Spleen (tissue), 11 donors: ENCODE results near the gene THRA. TPM values are rescaled to one million over a fixed set of nuclear protein-coding genes. Genes with fewer than 3 reads are reported as not detected.
A peak's percentile ranks its signal among the peaks of the same experiment; 100 is the strongest.

ENCODE experiments used
- DNase-seq: peaks from one replicate; pipeline ENCODE4 v3.0.0-alpha.2; 2020
- H3K27ac ChIP-seq, 8 donors: fragments of 200-600 bp; sonication (generic) in 7 of 8; 1 replicate in 4 of 8; 2 replicates in 4 of 8; pipeline versions ENCODE4 v1.5.0 to v1.8.0; 2016 to 2021; ENCODE audit warnings: inconsistent platforms in 4 of 8, mild to moderate bottlenecking in 4 of 8, moderate library complexity in 1 of 8
- H3K27me3 ChIP-seq, 7 donors: fragments of 200-600 bp; sonication (generic) in 6 of 7; replicated peaks in 1 of 7; 1 replicate in 4 of 7; 2 replicates in 3 of 7; pipeline versions ENCODE4 v1.5.0 to v1.8.0; 2016 to 2021; ENCODE audit warnings: inconsistent platforms in 3 of 7, mild to moderate bottlenecking in 1 of 7
- H3K36me3 ChIP-seq, 6 donors: fragments of 200-600 bp; sonication (generic) in 5 of 6; 1 replicate in 4 of 6; 2 replicates in 2 of 6; pipeline versions ENCODE4 v1.5.0 to v1.8.0; 2016 to 2021; ENCODE audit warnings: inconsistent platforms in 2 of 6
- H3K4me1 ChIP-seq, 6 donors: fragments of 200-600 bp; sonication (generic) in 5 of 6; 1 replicate in 3 of 6; 2 replicates in 3 of 6; pipeline versions ENCODE4 v1.5.0 to v1.8.0; 2016 to 2021; ENCODE audit warnings: inconsistent platforms in 3 of 6
- H3K4me3 ChIP-seq, 8 donors: fragments of 200-600 bp; sonication (generic) in 7 of 8; 1 replicate in 4 of 8; 2 replicates in 4 of 8; pipeline versions ENCODE4 v1.5.0 to v1.8.0; 2016 to 2021; ENCODE audit warnings: inconsistent platforms in 4 of 8, mild to moderate bottlenecking in 4 of 8, moderate library complexity in 2 of 8
- H3K9me3 ChIP-seq, 8 donors: fragments of 200-600 bp; sonication (generic) in 7 of 8; 1 replicate in 4 of 8; 2 replicates in 4 of 8; pipeline versions ENCODE4 v1.5.0 to v1.8.0; 2016 to 2021; ENCODE audit warnings: inconsistent platforms in 4 of 8
- POLR2A ChIP-seq, 3 donors: fragments of 450-650 bp; IDR thresholded peaks; one replicate each; pipeline ENCODE4 v1.5.1; 2017; ENCODE audit warnings: antibody characterized with exemption in 3 of 3, mild to moderate bottlenecking in 1 of 3
- POLR2AphosphoS5 ChIP-seq, 3 donors: sonication (generic); formaldehyde crosslinking; IDR thresholded peaks; one replicate each; pipeline ENCODE4 v1.5.1; 2017; ENCODE audit warnings: antibody characterized with exemption in 3 of 3
- WGBS, 5 donors: extraction: QIAGEN DNeasy Blood & Tissue Kit in 3 of 5; methylation state at CpG; one replicate each; pipeline versions ENCODE4 v1.1.5 to v1.1.7; 2013 to 2018; 5-methylcytosine and 5-hydroxymethylcytosine counted together
- intact Hi-C: fragments of 100-400 bp; cut with DNase I; formaldehyde crosslinking; loops from one replicate; pipeline ENCODE4 v1.15.0; 2023; ENCODE audit warnings: low total_unique reads
- polyA plus RNA-seq, 3 donors: library from polyadenylated mRNA; stranded (reverse); fragments of 200-250 nt; gene quantifications; one replicate each; pipeline ENCODE4 v1.2.1, GENCODE V29; 2013
- total RNA-seq, 7 donors: library from RNA; depleted of rRNA in 3 of 7; stranded (reverse); fragments of >200 nt in 3 of 7; fragmentation: NEBNext Ultra II Directional in 4 of 7; extraction: Animal tissue kit (Norgen Biotek cat#: 25700) in 4 of 7; gene quantifications; one replicate each; pipeline versions ENCODE4 v1.1.0 to v1.2.1, GENCODE V29; 2016 to 2021
- TF ChIP-seq, protein P1 (sequence below), 11 experiments: fragments of 200-600 bp in 7 of 11; fragments of 450-650 bp in 4 of 11; sonication (generic) in 4 of 11; IDR thresholded peaks in 8 of 11; conservative IDR thresholded peaks in 3 of 11; 1 replicate in 7 of 11; 2 replicates in 4 of 11; pipeline versions ENCODE4 v1.4.0 to v1.8.0; 2016 to 2021; ENCODE audit warnings: antibody characterized with exemption in 11 of 11, inconsistent platforms in 4 of 11, mild to moderate bottlenecking in 1 of 11
- donor health status: healthy with polysubstance abuse.
- donor health status: DM: no; HTN: no; CAD: no; lungs with moderate emphysema.
- donor health status: DM: no; HTN: no; CAD: no.
- donor health status: Bipolar disorder and iron deficiency.
- donor health status: healthy.
- donor health status: DM: no; HTN: no; CAD: no.
- donor health status: DM: yes; HTN: yes; CAD: no.

The THRA gene
- total and polyA plus RNA-seq, 10 donors, result 3.9 to 36.1 (median 16.9) TPM

DNA sequence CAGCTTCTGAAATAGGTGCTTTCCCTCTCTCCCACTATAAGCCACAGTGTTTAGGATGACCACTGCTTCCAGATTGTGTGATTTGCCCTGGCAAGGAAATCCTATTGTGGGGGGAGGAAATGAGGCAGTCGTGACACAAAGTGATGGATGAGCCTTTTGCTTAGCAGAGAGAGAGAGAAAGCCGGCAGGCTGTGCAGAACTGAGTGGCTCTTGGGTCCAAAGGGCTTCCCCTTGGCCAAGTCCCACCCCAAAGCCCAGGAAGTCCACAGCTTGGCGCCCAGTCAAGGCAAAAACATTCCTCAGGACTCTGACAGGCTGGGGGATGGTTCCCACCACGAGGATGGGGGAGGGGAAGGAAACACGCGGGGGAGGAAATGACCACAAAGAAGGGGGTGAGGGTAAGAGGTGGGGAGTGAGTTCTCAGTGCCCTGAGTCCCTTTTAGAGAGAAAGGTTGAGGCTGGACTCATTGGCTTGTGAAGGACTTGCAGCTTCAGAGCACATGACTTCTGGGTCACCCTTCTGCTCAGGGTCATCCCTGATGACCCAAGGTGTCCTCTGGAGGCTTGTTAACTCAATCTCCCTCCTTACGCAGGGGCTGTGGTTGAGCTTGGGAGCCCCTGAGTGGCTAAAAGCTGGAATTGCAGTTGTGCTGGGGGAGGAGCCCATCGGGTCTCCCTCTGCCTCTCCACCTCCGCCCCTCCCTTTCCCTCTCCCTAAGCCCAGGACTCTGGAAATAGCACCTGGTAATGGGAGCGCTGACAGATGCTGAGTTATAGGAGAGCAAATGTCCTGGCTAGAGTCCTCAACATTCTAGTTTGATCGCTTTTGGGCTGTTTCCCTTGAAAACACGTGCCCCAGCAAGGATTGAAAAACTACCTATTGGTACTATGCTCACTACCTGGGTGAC is 48.7 kb downstream of the THRA start:
- H3K27me3 ChIP-seq, result no peaks in the 10 kb centered on the region
- H3K36me3 ChIP-seq, result no peaks in the 10 kb centered on the region
- H3K27ac ChIP-seq, result peak overlapping the region; percentile 50 to 91 (median 86)
- peak; percentile 90 for DNase-seq
- intact Hi-C loops, result no loop called here
- H3K4me3 ChIP-seq, result peak overlapping the region in 3 of 8 donors; percentile 5 to 42 (median 9)
- no peaks in the 10 kb centered on the region for H3K9me3 ChIP-seq
- peaks cover 56 to 77% (median 75%) of the 10 kb centered on the region in 6 donors for H3K4me1 ChIP-seq
- TF ChIP-seq POLR2AphosphoS5 (IDR thresholded peaks at IDR 0.05), result peak; percentile 28 to 75 (median 73)
- TF ChIP-seq, protein P1, sequence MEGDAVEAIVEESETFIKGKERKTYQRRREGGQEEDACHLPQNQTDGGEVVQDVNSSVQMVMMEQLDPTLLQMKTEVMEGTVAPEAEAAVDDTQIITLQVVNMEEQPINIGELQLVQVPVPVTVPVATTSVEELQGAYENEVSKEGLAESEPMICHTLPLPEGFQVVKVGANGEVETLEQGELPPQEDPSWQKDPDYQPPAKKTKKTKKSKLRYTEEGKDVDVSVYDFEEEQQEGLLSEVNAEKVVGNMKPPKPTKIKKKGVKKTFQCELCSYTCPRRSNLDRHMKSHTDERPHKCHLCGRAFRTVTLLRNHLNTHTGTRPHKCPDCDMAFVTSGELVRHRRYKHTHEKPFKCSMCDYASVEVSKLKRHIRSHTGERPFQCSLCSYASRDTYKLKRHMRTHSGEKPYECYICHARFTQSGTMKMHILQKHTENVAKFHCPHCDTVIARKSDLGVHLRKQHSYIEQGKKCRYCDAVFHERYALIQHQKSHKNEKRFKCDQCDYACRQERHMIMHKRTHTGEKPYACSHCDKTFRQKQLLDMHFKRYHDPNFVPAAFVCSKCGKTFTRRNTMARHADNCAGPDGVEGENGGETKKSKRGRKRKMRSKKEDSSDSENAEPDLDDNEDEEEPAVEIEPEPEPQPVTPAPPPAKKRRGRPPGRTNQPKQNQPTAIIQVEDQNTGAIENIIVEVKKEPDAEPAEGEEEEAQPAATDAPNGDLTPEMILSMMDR (IDR thresholded peaks at IDR 0.05 in 8 of 11, conservative IDR thresholded peaks at IDR 0.05 in 3 of 11), result peak; percentile 70 to 92 (median 88)
- no peak for TF ChIP-seq POLR2A (IDR thresholded peaks at IDR 0.05)
- 0 to 5% (median 3%) methylated on average over 11 to 12 of the region's 12 CpGs for WGBS, 5 donors

DNA sequence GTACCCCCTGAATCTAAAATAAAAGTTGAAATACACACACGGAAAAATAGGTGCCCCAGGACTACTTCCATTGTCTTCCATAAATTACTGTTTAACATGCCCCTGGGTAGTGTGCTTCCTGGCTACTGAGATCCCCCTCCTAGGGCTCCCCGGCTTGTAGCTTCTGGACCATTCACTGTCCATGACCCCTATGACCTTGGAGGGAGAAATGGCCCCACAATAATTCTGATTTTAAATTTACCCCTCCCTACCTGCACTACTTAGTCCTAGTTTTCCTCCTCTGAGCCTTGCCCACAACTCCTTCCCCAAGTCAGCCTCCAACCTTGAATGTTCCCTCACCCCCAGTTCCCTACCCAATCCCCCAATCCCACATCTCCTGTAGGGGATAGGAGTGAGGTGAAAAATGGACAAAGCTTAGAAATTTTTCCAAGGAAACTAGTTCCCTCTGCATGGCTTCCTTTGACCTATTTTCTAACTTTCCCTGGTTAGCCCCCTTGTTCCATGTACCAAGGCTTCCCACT is 49.5 kb downstream of the THRA start:
- no peaks in the 10 kb centered on the region for H3K27me3 ChIP-seq
- H3K36me3 ChIP-seq, result no peaks in the 10 kb centered on the region
- intact Hi-C loops, result no loop called here
- TF ChIP-seq, protein P1 (IDR thresholded peaks at IDR 0.05 in 8 of 11, conservative IDR thresholded peaks at IDR 0.05 in 3 of 11), result no peak
- TF ChIP-seq POLR2A (IDR thresholded peaks at IDR 0.05), result no peak
- no peak for TF ChIP-seq POLR2AphosphoS5 (IDR thresholded peaks at IDR 0.05)
- peaks cover 48 to 70% (median 67%) of the 10 kb centered on the region in 6 donors for H3K4me1 ChIP-seq
- no peaks in the 10 kb centered on the region for H3K9me3 ChIP-seq
- peak overlapping the region in 7 of 8 donors; percentile 78 to 91 (median 87) for H3K27ac ChIP-seq
- H3K4me3 ChIP-seq, result peak overlapping the region in 1 of 8 donors; percentile 42
- DNase-seq, result no peak
- 16 to 43% (median 26%) methylated on average over 2 of the region's 2 CpGs for WGBS, 5 donors

DNA sequence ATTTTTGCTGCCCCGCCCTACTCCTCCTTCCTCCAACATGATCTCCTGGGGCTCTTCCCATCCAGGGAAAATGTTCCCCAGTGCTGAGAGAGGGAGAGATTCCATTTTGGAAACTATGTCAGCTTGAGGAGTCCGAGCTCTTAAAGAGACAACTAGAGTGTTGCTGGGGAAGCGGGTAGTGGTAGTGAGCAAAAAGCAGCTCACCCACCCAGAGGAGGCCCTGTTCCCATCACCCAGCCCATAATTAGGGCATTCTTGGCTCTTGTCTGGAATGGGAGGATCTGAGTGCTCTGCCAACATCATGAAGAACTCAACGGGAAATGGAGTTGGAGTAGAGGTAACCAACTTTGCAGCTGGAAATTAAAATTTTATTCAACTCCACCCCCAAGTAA is 49.9 kb downstream of the THRA start:
- H3K27me3 ChIP-seq, result no peaks in the 10 kb centered on the region
- H3K4me3 ChIP-seq, result no peak overlapping the region
- peaks cover 43 to 66% (median 62%) of the 10 kb centered on the region in 6 donors for H3K4me1 ChIP-seq
- intact Hi-C loops, result no loop called here
- H3K36me3 ChIP-seq, result no peaks in the 10 kb centered on the region
- DNase-seq, result no peak
- no peaks in the 10 kb centered on the region for H3K9me3 ChIP-seq
- 59 to 75% (median 69%) methylated on average over 4 of the region's 4 CpGs for WGBS, 5 donors
- H3K27ac ChIP-seq, result peak overlapping the region in 7 of 8 donors; percentile 78 to 91 (median 87)
- TF ChIP-seq POLR2A (IDR thresholded peaks at IDR 0.05), result no peak
- TF ChIP-seq POLR2AphosphoS5 (IDR thresholded peaks at IDR 0.05), result no peak
- TF ChIP-seq, protein P1 (IDR thresholded peaks at IDR 0.05 in 8 of 11, conservative IDR thresholded peaks at IDR 0.05 in 3 of 11), result no peak
